ENCODE results near the gene ZDHHC14.

DNA sequence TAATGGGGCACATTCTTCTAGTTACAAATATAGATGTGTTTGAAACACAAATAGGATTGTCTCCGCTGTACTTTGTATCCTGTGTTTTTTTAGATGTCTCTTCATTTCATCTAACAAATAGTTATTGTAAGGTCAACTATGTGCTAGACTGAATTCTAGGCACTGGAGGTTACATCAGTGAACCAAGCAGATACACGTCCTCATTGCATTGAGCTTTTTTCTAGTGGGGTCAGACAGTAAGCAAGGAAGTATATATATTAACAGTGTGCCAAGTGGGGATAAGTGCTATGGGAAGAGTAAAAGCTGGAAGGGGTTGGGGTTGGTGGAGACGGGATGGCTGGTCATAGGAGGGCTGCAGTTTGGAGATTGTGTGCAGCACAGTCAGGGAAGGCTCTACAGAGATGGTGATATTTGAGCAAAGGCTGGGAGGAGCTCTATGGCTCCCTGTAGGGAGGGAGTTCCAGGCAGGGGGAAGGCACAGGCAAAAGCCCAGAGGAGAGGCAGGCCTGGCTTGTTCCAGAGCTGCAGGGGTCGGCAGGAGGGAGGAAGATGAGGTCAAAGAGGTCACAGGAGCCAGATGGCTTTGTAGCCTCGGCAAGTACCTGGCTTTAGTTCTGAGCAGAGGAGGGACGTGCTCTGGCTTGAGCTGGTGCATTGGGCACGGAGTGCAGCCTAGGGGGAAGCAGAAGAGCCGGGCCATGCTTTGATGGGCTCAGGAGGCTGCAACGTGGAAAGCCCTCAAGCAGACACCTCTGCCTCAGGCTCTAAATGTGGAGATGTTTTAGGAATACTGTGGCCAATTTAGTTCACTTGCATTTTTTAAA, 152.3 kb downstream of the ZDHHC14 start:
- TF ChIP-seq, protein P1, sequence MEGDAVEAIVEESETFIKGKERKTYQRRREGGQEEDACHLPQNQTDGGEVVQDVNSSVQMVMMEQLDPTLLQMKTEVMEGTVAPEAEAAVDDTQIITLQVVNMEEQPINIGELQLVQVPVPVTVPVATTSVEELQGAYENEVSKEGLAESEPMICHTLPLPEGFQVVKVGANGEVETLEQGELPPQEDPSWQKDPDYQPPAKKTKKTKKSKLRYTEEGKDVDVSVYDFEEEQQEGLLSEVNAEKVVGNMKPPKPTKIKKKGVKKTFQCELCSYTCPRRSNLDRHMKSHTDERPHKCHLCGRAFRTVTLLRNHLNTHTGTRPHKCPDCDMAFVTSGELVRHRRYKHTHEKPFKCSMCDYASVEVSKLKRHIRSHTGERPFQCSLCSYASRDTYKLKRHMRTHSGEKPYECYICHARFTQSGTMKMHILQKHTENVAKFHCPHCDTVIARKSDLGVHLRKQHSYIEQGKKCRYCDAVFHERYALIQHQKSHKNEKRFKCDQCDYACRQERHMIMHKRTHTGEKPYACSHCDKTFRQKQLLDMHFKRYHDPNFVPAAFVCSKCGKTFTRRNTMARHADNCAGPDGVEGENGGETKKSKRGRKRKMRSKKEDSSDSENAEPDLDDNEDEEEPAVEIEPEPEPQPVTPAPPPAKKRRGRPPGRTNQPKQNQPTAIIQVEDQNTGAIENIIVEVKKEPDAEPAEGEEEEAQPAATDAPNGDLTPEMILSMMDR (IDR thresholded peaks at IDR 0.05): no peak
- no peak for TF ChIP-seq POLR2A (IDR thresholded peaks at IDR 0.05)

Data from Peyer's patch (tissue), 4 donors.